PC-9 (cell line): ENCODE measurements around the gene ILF2.

Experiments used
- CTCF ChIP-seq: fragments of 200-600 bp; sonication (generic); conservative IDR thresholded peaks from 2 replicates; pipeline ENCODE4 v1.6.1; 2017; ENCODE audit warnings: mixed run types, antibody characterized with exemption, mild to moderate bottlenecking, moderate library complexity
- EZH2 ChIP-seq: fragments of 200-600 bp; sonication (generic); IDR thresholded peaks from 2 replicates; pipeline ENCODE4 v1.8.0; 2017; ENCODE audit warnings: antibody characterized with exemption, low read depth

- TF ChIP-seq CTCF (no peak), EZH2 (no peak)
These were observed 58.6 kb downstream of the ILF2 start for GRCh38 chr1:153612111-153612754.
